Stimulated activated CD8-positive, alpha-beta memory T cell treated with anti-CD3 and anti-CD28 coated beads, Interleukin-15, amount 100 ng/mL, for 4 hours (primary cell): ENCODE results near the gene SH3BP5.

ENCODE experiments used
- DNase-seq, 2 donors: peaks; one replicate each; pipeline ENCODE4 v3.0.0-alpha.2; 2020; ENCODE audit warnings: low read depth in 2 of 2

Gene SH3BP5

GRCh38 chr3:15325228-15325627, 7.2 kb downstream of the SH3BP5 start:
- no peak for DNase-seq

DNA sequence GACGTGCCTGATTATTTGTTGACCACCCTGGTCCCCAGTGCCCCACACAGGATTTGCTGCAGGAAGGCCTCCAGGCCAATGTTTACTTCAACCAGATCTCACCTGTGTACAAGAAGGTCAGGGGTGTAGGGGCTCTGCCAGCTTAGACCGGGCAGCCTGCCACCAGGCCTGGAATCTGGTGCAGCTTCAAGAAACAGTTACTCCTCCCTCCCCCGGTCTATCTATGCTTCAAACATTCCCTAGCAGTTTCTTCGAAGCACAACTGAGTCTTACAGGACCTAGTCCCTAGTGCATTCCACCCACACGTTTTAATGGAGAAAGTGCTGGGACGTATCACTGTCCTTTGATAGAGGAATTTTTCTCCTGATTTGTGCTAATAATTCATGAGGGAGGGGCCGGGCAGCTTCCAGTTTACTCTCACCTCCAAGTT, 8.0 kb downstream of the SH3BP5 start:
- DNase-seq, result no peak

- no peak for DNase-seq
These were observed 9.3 kb downstream of the SH3BP5 start for GRCh38 chr3:15323063-15323462.

- no peak for DNase-seq
These were observed 11.0 kb downstream of the SH3BP5 start for GRCh38 chr3:15321349-15321748.

DNA sequence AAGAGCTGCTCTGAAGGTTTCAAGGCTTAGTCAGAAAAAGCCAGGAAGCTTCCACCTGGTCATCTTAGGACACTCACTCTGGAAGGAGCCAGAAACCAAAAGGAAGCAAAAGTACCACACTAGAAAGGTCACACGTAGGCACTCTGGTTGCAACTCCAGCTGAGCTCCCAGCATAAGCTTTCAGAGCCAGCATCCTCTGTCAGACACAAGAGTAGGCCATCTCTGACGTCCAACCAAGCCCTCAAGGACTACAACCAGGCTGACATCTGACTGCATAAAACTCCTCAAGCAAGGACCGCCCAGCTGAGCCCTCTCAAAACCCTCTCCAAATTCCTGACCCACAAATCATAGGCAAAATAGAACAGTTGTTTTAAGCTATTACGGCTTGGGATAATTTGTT, 12.8 kb downstream of the SH3BP5 start:
- DNase-seq, result no peak

GRCh38 chr3:15319136-15319535, 13.2 kb downstream of the SH3BP5 start:
- DNase-seq, result no peak

DNA sequence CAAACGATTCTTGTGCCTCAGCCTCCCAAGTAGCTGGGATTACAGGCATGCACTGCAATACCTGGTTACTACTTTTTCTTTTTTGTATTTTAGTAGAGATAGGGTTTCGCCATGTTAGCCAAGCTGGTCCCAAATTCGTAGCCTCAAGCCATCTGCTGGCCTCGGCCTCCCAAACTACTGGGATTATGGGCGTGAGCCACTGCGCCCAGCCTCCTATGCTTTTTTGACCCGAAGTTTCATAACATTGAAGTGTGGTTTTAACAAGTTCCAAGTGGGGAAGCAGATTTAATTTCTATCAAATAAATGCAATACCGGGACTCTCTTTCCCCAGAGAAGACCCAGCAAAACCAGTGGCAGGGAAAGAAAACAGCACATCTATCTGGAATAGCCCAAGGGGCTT, 13.7 kb downstream of the SH3BP5 start:
- DNase-seq, result no peak

GRCh38 chr3:15316998-15317435, 15.4 kb downstream of the SH3BP5 start:
- no peak for DNase-seq

DNA sequence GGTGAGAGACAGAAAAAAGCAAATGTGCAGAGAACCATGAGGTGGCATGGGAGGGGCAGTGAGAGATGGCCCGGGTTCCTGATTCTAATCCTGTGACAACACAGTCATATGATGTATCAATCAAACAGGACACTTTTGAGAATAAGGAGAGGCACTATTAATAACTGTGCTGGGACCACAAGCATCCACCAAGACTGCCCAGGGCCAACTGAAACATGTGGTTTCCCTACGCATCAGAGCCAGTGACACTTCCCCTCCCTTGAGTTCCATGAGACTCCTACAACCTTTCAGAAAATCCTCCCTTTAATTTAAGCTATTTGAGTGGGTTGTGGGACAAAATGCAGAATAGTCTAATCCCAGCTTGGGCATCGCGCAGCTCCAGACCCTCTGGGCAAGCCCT, 17.4 kb downstream of the SH3BP5 start:
- no peak for DNase-seq

GRCh38 chr3:15314276-15314675, 18.1 kb downstream of the SH3BP5 start:
- DNase-seq, result no peak

- no peak for DNase-seq
These were observed 18.9 kb downstream of the SH3BP5 start for GRCh38 chr3:15313461-15313860.

GRCh38 chr3:15312550-15312949, 19.8 kb downstream of the SH3BP5 start:
- DNase-seq, result no peak

DNA sequence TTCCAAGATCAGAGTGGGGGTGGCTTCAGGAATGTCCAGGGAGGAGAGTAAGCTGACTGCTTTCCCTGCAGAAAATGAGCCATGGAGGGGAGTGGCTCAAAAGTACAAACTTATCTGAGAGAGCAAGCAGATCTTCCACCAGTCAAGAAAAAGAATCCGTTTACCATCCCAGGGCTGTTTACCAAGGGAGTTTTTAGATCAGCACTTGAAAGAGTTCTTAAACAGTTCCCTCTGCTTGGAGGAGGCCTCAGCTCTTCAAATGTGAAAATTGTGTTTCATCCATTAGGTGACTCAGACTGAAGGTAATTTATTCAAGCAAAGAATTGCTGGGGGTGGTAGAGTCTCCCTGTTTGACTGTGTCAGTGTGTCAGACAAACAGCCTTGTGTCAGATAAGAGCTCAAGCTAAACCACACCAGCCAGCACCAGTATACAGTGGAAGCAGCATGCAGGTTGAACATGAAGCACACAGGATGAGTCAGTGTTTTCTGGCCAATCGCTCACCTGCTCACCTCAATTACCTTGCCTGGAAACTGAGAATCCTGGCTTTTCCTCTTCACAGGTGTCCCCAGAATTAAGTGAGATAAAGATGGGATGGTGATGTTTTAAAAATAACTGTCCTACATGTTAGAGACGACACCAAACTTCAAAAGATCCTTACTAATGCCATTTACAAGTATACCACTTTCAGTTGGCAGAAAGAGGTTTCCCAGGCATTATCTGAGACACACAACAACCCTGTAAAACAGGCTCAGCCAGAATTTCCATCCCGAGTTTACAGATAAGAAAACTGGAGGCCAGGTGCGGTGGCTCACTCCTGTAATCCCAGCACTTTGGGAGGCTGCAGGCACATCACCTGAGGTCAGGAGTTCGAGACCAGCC, 21.7 kb downstream of the SH3BP5 start:
- DNase-seq, result peak in 1 of 2 donors; percentile 45

DNA sequence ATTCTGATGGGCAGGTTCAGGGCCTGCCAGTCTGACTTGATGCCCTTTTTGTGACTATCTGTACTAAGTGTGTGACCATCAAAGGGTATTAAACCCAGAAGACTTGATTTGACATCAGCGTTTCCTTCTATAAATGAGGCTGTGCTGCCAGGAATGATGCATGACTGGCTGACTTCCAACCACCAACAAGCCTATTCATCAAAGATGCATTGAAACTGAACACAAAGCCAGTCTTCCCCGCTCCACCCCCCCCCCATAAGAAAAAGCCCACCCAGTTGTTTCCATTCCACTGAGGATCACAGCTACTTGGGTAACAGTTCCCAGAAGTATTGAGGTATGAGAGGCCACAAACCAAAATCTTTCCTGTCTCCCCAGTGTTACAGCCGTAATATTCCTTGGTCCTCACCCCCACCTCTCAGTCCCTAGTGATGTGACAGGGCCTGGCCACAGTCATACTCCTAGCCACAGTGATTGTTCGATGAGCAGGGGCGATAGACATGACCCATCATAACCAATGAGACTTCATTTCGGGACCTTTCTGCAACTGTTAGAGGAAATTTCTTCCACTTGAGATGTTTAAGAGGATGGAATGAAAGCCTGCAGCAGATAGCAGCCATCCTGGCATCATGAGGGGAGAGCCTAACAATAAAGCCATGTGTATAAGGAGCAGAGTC, 22.6 kb downstream of the SH3BP5 start:
- DNase-seq, result no peak

- DNase-seq, result no peak
These were observed 24.8 kb downstream of the SH3BP5 start for GRCh38 chr3:15307580-15307979.

DNA sequence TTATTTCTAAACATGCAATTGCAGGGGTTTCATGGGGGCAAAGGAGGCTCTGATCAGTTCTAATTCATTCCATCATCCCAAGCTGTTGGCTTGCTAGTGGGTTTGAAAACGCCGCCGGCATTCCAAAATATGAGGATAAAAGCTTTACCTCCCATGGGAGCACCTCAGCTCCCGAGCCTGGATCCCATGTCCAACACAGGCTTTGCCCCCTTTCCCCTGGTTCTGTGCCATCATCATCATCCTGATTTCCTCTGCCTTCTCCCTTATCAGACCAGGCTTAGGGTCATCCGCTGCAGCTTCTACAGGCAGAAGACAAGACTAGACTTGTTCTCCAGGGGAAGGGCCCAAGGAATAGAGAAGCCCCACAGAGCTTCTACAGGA, 25.4 kb downstream of the SH3BP5 start:
- no peak for DNase-seq

GRCh38 chr3:15305359-15305844, 27.0 kb downstream of the SH3BP5 start:
- DNase-seq, result no peak

DNA sequence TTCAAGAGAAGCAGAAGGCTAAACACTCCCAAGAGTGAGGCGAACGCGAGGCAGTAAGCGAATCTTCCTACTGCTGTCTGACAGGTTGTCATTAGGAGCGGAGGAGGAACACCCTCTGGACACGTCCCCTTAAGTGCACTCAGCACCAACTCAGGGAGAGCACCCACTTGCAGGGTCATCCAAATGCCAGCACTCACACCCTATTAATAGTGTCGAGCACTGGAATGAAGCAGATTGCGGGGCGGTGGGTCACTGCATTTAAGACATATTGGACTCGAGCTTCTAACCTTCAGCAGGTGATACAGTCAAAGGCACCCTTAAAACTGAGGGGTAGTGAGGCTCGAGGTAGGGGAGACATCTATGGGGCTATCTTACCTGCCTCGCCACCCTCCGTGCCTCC, 28.7 kb downstream of the SH3BP5 start:
- no peak for DNase-seq

DNA sequence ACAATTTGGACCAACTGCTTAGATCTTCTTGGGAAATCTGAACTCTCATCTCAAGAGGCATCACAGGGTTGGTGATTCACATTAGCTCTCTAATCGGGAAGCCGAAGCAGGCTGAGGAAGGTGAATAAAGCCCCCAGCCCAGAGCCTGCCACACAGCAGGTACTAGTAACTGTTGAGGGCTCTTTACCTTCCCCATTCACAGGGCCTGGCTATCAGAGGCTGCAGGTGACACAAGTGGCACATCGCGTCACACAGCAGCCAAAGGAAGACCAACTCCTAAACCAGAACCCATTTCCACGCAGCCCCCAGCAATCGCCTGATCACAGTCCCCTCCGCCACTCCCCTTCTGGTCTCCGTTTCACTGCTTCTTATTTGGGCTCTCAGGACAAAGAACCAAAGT, 29.2 kb downstream of the SH3BP5 start:
- DNase-seq, result no peak

DNA sequence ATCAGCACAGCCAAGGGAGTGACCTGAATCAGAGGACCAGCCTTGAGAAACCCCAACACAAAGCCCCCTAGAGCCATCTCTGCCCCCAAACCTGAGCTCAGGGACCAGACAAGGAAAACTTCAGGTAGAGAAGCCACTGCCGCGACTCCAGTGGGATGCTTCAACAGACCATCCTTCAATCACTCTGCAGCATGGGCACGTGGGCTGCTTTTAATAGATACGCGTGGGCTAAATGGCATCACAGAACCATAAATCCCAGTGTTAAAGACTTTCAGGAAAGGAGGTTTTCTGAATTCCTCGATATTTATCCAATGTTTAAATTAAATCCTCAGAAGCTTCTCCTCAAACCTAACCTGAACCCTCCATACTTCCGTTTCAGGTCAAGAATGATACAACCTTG, 30.6 kb downstream of the SH3BP5 start:
- no peak for DNase-seq

- no peak for DNase-seq
These were observed 31.9 kb downstream of the SH3BP5 start for GRCh38 chr3:15300323-15301078.

DNA sequence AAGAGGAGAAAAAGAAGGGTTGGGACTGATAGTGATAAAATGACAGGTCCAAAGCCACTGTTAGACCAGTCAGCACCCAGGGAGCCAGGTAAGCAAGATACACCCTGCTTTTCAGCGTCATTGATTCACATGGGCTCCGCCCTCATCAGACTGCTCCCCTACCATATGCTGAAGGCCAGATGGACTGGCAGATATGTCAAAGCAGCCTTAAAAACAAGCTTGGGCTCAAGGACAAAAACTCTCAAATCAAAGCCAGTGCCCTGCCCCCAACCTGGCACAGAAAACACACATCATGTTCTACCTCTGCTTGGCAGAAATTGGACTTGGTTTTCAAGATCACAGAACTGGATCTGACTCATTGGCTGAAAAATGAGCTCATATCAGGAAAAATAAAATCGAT, 33.4 kb downstream of the SH3BP5 start:
- DNase-seq, result no peak
